ENCODE results near the gene HSPA1A. TPM values are rescaled to one million over a fixed set of nuclear protein-coding genes. Genes with fewer than 3 reads are reported as not detected.
"Not testable (repeated sequence)": the region's sequence is repeated elsewhere in the genome, so short reads cannot be mapped to it uniquely, and the experiment has no call there.

The HSPA1A gene
- total RNA-seq, 4 donors from 2014 or later, result 158 to 362 (median 223) TPM

- peaks cover 3 to 65% (median 16%) of the 10 kb centered on the region in 3 donors for H3K4me1 ChIP-seq
- no peaks in the 10 kb centered on the region for H3K9me3 ChIP-seq
- H3K36me3 ChIP-seq, result peaks cover 0 to 43% (median 12%) of the 10 kb centered on the region in 3 donors
- TF ChIP-seq, protein P1, sequence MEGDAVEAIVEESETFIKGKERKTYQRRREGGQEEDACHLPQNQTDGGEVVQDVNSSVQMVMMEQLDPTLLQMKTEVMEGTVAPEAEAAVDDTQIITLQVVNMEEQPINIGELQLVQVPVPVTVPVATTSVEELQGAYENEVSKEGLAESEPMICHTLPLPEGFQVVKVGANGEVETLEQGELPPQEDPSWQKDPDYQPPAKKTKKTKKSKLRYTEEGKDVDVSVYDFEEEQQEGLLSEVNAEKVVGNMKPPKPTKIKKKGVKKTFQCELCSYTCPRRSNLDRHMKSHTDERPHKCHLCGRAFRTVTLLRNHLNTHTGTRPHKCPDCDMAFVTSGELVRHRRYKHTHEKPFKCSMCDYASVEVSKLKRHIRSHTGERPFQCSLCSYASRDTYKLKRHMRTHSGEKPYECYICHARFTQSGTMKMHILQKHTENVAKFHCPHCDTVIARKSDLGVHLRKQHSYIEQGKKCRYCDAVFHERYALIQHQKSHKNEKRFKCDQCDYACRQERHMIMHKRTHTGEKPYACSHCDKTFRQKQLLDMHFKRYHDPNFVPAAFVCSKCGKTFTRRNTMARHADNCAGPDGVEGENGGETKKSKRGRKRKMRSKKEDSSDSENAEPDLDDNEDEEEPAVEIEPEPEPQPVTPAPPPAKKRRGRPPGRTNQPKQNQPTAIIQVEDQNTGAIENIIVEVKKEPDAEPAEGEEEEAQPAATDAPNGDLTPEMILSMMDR (IDR thresholded peaks at IDR 0.05), result no peak
- no peak for TF ChIP-seq POLR2A (IDR thresholded peaks at IDR 0.05)
- no peaks in the 10 kb centered on the region for H3K27me3 ChIP-seq
- H3K4me3 ChIP-seq, result peak overlapping the region; percentile 85 to 100 (median 88)
- DNase-seq, result no peak
- H3K27ac ChIP-seq, result peak overlapping the region; percentile 95 to 98 (median 96)
- 1 to 2% methylated on average over 18 to 31 of the region's 44 CpGs for WGBS, 2 donors
- intact Hi-C loops (cut with DNase I), result no loop called here
These were observed 20.3 kb upstream of the HSPA1A start for GRCh38 chr6:31794866-31795615.

DNA sequence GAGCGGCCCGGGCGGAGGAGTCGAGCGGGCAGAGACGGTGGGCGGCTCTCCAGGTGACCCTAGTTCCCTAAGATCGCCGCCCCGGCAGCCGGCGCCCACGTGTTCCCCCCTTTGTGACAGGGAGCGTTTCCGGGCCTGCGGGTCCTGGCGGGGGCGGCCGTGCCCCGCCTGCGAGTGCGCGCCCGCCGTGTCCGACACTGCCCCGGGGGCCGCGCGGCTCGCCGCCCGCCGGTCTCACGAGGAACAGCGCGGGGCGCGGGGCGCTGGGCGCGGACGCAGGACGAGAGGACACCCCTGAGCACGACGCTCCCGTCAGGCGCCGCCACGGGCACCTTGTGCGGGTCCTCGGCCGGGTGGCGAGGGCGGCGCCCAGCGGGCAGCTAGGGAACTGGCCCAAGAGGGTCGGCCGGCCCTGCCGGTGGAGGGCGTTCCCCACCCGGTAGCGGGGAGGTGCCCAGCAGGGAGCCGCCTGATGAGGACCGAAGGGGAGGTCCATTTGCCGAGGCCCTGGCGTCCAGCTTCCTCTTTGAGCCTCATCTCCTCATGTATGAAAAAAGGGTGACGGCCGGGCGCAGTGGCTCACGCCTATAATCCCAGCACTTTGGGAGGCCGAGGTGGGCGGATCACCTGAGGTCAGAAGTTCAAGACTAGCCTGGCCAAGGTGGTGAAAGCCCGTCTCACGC lies 19.6 kb upstream of the HSPA1A start, which contains the start of gene VARS1:
Gene VARS1 (minus strand): TSS at position 137 of the 683 bp plus-strand sequence. CDS start 535 bp downstream, outside the sequence.
- Histone ChIP-seq H3K27me3 (no peaks in the 10 kb centered on the region), H3K36me3 (peaks cover 0 to 36% (median 12%) of the 10 kb centered on the region in 3 donors), H3K9me3 (no peaks in the 10 kb centered on the region), H3K4me1 (peaks cover 3 to 63% (median 16%) of the 10 kb centered on the region in 3 donors), H3K4me3 (peak within 1 kb of the TSS; percentile 85 to 100 (median 88)), H3K27ac (peak within 1 kb of the TSS; percentile 95 to 98 (median 96))
- peak; percentile 47 for DNase-seq
- 0% methylated on average over 4 to 12 of the region's 75 CpGs for WGBS, 2 donors
- intact Hi-C loops (cut with DNase I), result no loop called here
- TF ChIP-seq, protein P1 (IDR thresholded peaks at IDR 0.05), result peak; percentile 70 to 93 (median 89)
- TF ChIP-seq POLR2A (IDR thresholded peaks at IDR 0.05), result peak in 3 of 4 donors; percentile 12 to 78 (median 35)

GRCh38 chr6:31796993-31797385 lies 18.4 kb upstream of the HSPA1A start:
- DNase-seq, result no peak
- intact Hi-C loops (cut with DNase I), result no loop called here
- Histone ChIP-seq H3K27me3 (no peaks in the 10 kb centered on the region), H3K36me3 (peaks cover 0 to 33% (median 5%) of the 10 kb centered on the region in 3 donors), H3K27ac (peak overlapping the region; percentile 21 to 98 (median 72)), H3K4me3 (no peak overlapping the region), H3K9me3 (no peaks in the 10 kb centered on the region), H3K4me1 (peaks cover 3 to 51% (median 16%) of the 10 kb centered on the region in 3 donors)
- WGBS, 2 donors, result 33 to 63% methylated on average over 2 of the region's 2 CpGs
- no peak for TF ChIP-seq POLR2A (IDR thresholded peaks at IDR 0.05)
- TF ChIP-seq, protein P1 (IDR thresholded peaks at IDR 0.05), result no peak

DNA sequence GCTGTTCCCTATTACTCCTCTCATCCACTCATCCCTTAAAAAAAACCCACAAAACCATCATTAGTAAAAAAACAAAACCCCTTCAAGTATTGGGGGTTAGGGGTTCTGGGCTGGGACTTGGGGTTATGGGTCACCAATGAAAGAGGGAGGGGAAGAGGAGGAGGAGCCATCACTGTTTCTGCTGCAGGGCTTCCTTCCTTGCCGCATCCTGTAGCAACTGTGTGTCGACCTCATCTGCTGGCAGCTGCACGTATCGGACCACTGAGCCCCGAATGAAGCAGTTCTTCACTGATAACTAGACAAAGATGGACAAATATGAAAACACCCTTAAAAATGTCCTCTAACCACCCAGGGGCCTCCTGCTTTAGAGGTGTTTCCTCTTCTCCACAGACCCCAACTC lies 17.8 kb upstream of the HSPA1A start:
- Histone ChIP-seq H3K27ac (peak overlapping the region; percentile 5 to 98 (median 72)), H3K9me3 (no peaks in the 10 kb centered on the region), H3K4me1 (peaks cover 3 to 46% (median 16%) of the 10 kb centered on the region in 3 donors), H3K36me3 (peaks cover 0 to 33% (median 0%) of the 10 kb centered on the region in 3 donors), H3K4me3 (no peak overlapping the region), H3K27me3 (no peaks in the 10 kb centered on the region)
- 80% methylated on average over 5 of the region's 5 CpGs for WGBS, 2 donors
- intact Hi-C loops (cut with DNase I), result no loop called here
- TF ChIP-seq POLR2A (IDR thresholded peaks at IDR 0.05), result no peak
- TF ChIP-seq, protein P1 (IDR thresholded peaks at IDR 0.05), result no peak
- no peak for DNase-seq

- no peaks in the 10 kb centered on the region for H3K9me3 ChIP-seq
- peaks cover 3 to 27% (median 8%) of the 10 kb centered on the region in 3 donors for H3K4me1 ChIP-seq
- TF ChIP-seq, protein P1 (IDR thresholded peaks at IDR 0.05), result no peak
- no peak for DNase-seq
- 86 to 88% methylated on average over 11 to 12 of the region's 12 CpGs for WGBS, 2 donors
- H3K27ac ChIP-seq, result no peak overlapping the region
- peaks cover 0 to 42% (median 0%) of the 10 kb centered on the region in 3 donors for H3K36me3 ChIP-seq
- intact Hi-C loops (cut with DNase I), result no loop called here
- H3K27me3 ChIP-seq, result no peaks in the 10 kb centered on the region
- no peak overlapping the region for H3K4me3 ChIP-seq
These were observed 15.6 kb upstream of the HSPA1A start for GRCh38 chr6:31799781-31800180.

- H3K9me3 ChIP-seq; intact Hi-C loops (cut with DNase I); H3K4me3 ChIP-seq; H3K27me3 ChIP-seq; H3K27ac ChIP-seq; DNase-seq: not testable (repeated sequence)
- peaks cover 0 to 42% (median 0%) of the 10 kb centered on the region in 3 donors for H3K36me3 ChIP-seq
- H3K4me1 ChIP-seq, result peaks cover 8 to 34% (median 13%) of the 10 kb centered on the region in 3 donors
- WGBS, 2 donors, result 91 to 92% methylated on average over 8 of the region's 8 CpGs
These were observed 14.1 kb upstream of the HSPA1A start for GRCh38 chr6:31801031-31801927.

Measured in esophagus squamous epithelium (tissue), 5 donors.